OCI-LY7 (cell line): ENCODE measurements around the gene GYS1.
"Not testable (repeated sequence)": the region's sequence is repeated elsewhere in the genome, so short reads cannot be mapped to it uniquely, and the experiment has no call there.

Experiments used
- CTCF ChIP-seq: fragments of 200-600 bp; sonication (generic); conservative IDR thresholded peaks from 2 replicates; pipeline ENCODE4 v1.5.1; 2014; ENCODE audit warnings: mild to moderate bottlenecking, antibody characterized with exemption, low read length, moderate library complexity, mixed read lengths
- EZH2phosphoT487 ChIP-seq: fragments of 200-600 bp; sonication (generic); IDR thresholded peaks from 2 replicates; pipeline ENCODE4 v1.6.1; 2018; ENCODE audit warnings: low read depth, borderline replicate concordance, mild to moderate bottlenecking, mixed run types, antibody characterized with exemption, low read length, moderate library complexity, mixed read lengths

- not testable (repeated sequence) for TF ChIP-seq CTCF, EZH2phosphoT487
These were observed 46.6 kb upstream of the GYS1 start for GRCh38 chr19:49039736-49040135.
